WERI-Rb-1 (cell line): ENCODE measurements around the gene CHD3.
A peak's percentile ranks its signal among the peaks of the same experiment; 100 is the strongest.

Experiments
- DNase-seq: peaks from one replicate; pipeline ENCODE4 v3.0.0-alpha.2; 2020
- H3K27ac ChIP-seq: fragments of 250-450 bp; sonication (Bioruptor Pico); 2 replicates; pipeline ENCODE4 v1.5.1; 2020; ENCODE audit warnings: mild to moderate bottlenecking, moderate library complexity
- H3K27me3 ChIP-seq: fragments of 250-450 bp; sonication (Bioruptor Pico); 2 replicates; pipeline ENCODE4 v1.5.1; 2021; ENCODE audit warnings: mild to moderate bottlenecking, low read depth, moderate library complexity; ENCODE audit not compliant: insufficient read depth, severe bottlenecking
- H3K36me3 ChIP-seq: fragments of 250-450 bp; sonication (Bioruptor Pico); 2 replicates; pipeline ENCODE4 v1.5.1; 2020; ENCODE audit warnings: mild to moderate bottlenecking, moderate library complexity
- H3K4me3 ChIP-seq: 2 replicates; pipeline ENCODE4 v1.5.1; 2011; ENCODE audit warnings: low read depth, mild to moderate bottlenecking, control low read depth, low read length
- H3K9me3 ChIP-seq: fragments of 250-450 bp; sonication (Bioruptor Pico); 2 replicates; pipeline ENCODE4 v1.5.1; 2021; ENCODE audit warnings: mild to moderate bottlenecking, moderate library complexity; ENCODE audit not compliant: severe bottlenecking
- TF ChIP-seq, protein P1 (sequence below): IDR thresholded peaks from 2 replicates; pipeline ENCODE4 v1.5.1; 2011; ENCODE audit warnings: low read depth, mild to moderate bottlenecking, control low read depth, inconsistent platforms, low read length

Gene CHD3

DNA sequence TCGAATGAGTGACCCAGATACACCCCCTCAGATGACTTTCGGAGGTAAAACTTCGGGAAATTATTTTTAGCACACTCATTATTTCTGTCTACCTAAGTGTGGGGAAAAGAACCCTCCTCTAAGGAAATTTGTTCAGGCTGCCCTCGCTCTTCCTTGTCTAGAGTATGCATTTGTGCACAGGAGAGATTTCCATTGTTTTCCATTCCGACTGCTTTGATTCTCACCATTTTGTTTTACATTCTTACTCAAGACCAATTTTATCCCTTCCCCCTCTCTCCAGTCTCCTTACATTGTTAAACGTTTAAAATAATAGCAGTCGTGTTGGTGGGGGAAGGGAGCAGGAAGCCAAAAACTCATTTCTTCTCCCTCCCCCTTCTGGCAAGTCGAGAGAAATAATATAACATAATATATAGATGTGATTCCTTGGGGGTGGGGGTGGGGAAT, 1.5 kb upstream of the CHD3 start:
- TF ChIP-seq, protein P1, sequence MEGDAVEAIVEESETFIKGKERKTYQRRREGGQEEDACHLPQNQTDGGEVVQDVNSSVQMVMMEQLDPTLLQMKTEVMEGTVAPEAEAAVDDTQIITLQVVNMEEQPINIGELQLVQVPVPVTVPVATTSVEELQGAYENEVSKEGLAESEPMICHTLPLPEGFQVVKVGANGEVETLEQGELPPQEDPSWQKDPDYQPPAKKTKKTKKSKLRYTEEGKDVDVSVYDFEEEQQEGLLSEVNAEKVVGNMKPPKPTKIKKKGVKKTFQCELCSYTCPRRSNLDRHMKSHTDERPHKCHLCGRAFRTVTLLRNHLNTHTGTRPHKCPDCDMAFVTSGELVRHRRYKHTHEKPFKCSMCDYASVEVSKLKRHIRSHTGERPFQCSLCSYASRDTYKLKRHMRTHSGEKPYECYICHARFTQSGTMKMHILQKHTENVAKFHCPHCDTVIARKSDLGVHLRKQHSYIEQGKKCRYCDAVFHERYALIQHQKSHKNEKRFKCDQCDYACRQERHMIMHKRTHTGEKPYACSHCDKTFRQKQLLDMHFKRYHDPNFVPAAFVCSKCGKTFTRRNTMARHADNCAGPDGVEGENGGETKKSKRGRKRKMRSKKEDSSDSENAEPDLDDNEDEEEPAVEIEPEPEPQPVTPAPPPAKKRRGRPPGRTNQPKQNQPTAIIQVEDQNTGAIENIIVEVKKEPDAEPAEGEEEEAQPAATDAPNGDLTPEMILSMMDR, result no peak
- Histone ChIP-seq H3K36me3 (peaks cover 26% of the 10 kb centered on the region), H3K27ac (peak overlapping the region; percentile 90), H3K9me3 (no peaks in the 10 kb centered on the region), H3K27me3 (no peaks in the 10 kb centered on the region), H3K4me3 (peak overlapping the region; percentile 77)
- no peak for DNase-seq

GRCh38 chr17:7887482-7888183, 956 bp upstream of the CHD3 start:
- DNase-seq, result peak; percentile 88
- TF ChIP-seq, protein P1, result no peak
- Histone ChIP-seq H3K9me3 (no peaks in the 10 kb centered on the region), H3K4me3 (peak overlapping the region; percentile 77), H3K36me3 (peaks cover 27% of the 10 kb centered on the region), H3K27ac (peak overlapping the region; percentile 90), H3K27me3 (no peaks in the 10 kb centered on the region)

- TF ChIP-seq, protein P1, result 0 out of 2 replicates have a peak, but pooled peaks have one; percentile 31
- no peaks in the 10 kb centered on the region for H3K27me3 ChIP-seq
- peaks cover 34% of the 10 kb centered on the region for H3K36me3 ChIP-seq
- DNase-seq, result peak; percentile 78
- H3K27ac ChIP-seq, result peak overlapping the region; percentile 90
- H3K4me3 ChIP-seq, result no peak overlapping the region
- no peaks in the 10 kb centered on the region for H3K9me3 ChIP-seq
Measured at GRCh38 chr17:7889166-7889955, 772 bp downstream of the CHD3 start.

DNA sequence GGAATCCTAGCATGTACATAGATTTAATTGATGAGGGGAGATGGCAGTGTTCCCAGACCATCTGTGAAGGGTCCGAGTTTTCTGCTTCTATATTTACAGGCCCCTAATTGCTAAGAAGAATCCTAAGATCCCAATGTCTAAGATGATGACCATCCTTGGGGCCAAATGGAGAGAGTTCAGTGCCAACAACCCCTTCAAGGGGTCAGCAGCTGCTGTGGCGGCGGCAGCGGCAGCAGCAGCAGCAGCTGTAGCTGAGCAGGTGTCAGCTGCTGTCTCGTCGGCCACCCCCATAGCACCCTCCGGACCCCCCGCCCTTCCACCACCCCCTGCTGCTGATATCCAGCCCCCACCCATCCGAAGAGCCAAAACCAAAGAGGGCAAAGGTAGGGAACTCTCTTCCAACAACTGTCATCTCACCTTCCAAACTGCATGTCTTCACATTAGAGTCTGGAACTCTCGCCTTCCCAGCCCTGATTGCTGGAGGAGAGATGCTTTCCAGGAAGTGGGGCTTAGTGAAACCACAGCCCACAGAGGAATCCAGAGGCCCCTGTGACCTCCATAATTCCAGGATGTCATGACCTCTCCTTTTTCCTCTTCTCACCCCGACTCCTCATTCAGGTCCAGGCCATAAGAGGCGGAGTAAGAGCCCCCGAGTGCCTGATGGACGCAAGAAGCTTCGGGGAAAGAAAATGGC, 4.7 kb downstream of the CHD3 start:
- H3K27me3 ChIP-seq, result no peaks in the 10 kb centered on the region
- DNase-seq, result no peak
- H3K9me3 ChIP-seq, result no peaks in the 10 kb centered on the region
- TF ChIP-seq, protein P1, result no peak
- peaks cover 69% of the 10 kb centered on the region for H3K36me3 ChIP-seq
- H3K27ac ChIP-seq, result no peak overlapping the region
- H3K4me3 ChIP-seq, result no peak overlapping the region

- Histone ChIP-seq H3K4me3 (no peak overlapping the region), H3K27ac (0 out of 2 replicates have a peak overlapping the region, but pooled peaks have one; percentile 14), H3K9me3 (no peaks in the 10 kb centered on the region), H3K27me3 (no peaks in the 10 kb centered on the region), H3K36me3 (peaks cover 78% of the 10 kb centered on the region)
- no peak for DNase-seq
- TF ChIP-seq, protein P1, result no peak
Measured at GRCh38 chr17:7894226-7894625, 5.6 kb downstream of the CHD3 start.
